Measurements from ENCODE around the gene SPEM2. TPM values are rescaled to one million over a fixed set of nuclear protein-coding genes. Genes with fewer than 3 reads are reported as not detected.
A peak's percentile ranks its signal among the peaks of the same experiment; 100 is the strongest.

Gene SPEM2
- total RNA-seq, 4 donors from 2014 or later = not detected

DNA sequence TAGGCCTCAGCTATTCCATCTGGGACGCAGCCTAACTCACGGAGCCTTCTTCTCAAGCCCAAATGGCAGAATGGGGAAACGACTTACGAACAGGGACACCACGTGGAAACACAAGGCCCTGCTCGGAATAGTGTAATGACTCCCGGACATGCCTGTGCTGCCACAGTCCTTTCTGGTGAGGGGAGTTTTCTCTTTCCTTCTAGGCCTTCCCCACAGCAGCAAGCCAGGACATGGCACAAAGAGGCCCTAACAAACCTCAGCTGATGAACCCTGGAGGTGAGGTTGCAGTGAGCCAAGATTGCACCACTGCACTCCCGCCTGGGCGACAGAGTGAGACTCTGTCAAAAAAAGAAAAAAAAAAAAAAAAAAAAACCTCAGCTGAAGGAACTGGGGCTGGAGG is 38.7 kb downstream of the SPEM2 start:
- ATAC-seq (ENCODE audit: low FRiP score) (no peak), DNase-seq (ENCODE audit: low spot score) (no peak)

DNA sequence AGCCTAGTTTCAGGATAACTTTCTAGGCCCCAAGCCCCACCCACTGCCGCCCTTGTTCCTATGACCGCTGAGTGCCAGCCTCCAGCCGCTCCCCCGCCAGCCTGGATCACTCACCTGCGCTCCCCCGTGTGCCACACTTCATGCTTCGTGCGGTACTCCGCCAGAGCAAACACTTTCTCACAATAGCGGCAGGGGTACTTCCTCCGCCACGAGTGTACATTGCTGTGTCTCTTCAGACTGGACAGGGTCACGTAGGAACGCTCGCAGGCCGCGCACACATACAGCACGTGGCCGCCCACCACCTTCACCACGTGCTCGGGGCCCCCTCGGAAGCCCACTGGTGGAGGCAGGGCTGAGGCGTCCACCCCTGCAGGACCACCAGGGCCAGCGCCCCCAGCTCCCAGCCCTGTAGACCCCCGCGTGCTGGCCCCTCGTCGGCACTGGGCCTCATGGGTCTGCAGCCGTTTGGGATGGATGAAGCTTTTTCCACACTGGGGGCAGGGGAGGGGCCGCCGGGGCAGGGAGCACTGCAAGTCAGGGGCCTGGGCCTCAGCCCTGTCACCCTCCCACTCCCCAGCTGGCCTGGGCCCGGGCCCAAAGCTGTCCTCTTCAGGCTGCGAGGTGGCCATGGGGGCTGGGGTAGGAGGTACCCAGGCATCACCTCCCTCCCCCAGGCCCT is 40.3 kb downstream of the SPEM2 start:
- DNase-seq (ENCODE audit: low spot score) (no peak), ATAC-seq (ENCODE audit: low FRiP score) (no peak)
- TF ChIP-seq, protein P1, sequence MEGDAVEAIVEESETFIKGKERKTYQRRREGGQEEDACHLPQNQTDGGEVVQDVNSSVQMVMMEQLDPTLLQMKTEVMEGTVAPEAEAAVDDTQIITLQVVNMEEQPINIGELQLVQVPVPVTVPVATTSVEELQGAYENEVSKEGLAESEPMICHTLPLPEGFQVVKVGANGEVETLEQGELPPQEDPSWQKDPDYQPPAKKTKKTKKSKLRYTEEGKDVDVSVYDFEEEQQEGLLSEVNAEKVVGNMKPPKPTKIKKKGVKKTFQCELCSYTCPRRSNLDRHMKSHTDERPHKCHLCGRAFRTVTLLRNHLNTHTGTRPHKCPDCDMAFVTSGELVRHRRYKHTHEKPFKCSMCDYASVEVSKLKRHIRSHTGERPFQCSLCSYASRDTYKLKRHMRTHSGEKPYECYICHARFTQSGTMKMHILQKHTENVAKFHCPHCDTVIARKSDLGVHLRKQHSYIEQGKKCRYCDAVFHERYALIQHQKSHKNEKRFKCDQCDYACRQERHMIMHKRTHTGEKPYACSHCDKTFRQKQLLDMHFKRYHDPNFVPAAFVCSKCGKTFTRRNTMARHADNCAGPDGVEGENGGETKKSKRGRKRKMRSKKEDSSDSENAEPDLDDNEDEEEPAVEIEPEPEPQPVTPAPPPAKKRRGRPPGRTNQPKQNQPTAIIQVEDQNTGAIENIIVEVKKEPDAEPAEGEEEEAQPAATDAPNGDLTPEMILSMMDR (IDR thresholded peaks at IDR 0.05) = no peak

More for the DNA sequence above, 38.7 kb downstream of the SPEM2 start:
- TF ChIP-seq, protein P1 (IDR thresholded peaks at IDR 0.05) = no peak

DNA sequence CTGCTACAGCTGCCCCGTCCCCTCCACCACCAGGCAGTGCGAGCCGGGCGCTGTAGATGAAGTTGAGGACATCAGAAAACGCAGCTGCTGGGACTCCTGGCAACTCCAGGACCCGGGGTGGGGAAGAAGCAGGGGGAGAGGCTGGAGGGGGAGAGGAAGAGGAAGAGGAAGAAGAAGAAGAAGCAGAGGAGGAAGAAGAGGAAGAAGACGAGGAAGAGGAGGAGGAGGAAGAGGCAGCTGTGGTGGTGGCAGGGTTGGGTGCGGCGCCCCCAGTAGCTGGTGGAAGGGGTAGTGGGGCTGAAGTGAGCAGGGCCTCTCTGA is 40.9 kb downstream of the SPEM2 start:
- TF ChIP-seq, protein P1 (IDR thresholded peaks at IDR 0.05) = no peak
- no peak for ATAC-seq (ENCODE audit: low FRiP score)
- DNase-seq (ENCODE audit: low spot score) = no peak

DNA sequence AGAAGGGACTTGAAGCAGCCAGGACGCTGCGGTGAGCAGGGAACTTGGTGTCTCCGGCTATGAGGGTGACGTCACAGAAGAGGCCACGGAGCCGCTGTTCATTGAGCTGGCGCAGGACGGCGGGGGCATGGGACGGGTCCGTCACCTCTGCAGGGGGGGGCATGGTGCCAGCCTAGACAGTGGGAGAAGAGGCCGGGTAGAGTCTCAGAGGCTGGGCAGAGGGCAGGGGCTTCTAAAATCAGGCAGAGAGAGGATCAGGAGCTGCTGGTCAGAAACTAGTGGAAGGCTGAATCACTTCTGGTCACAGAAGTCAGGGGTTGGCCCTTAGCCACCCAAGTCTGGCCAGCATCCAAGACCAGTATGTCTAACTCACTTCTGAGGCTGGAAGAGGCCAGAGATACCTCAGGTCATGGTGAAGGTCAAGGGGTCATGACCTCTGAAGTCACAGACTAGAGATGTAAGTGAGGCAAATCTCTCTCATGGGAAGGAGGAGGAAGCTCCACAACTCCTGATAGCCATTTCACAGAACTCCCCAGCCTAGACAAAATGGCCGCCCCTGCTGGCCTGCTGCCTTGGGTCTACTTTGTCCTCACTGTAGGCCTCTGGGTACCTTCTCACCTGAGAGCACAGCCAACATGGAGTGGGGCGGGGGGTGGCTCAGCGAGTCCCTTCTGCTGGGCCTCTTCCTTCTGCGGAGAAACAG is 41.4 kb downstream of the SPEM2 start:
- peak; percentile 17 for ATAC-seq (ENCODE audit: low FRiP score)
- DNase-seq (ENCODE audit: low spot score) = peak; percentile 68
- TF ChIP-seq, protein P1 (IDR thresholded peaks at IDR 0.05) = no peak

DNA sequence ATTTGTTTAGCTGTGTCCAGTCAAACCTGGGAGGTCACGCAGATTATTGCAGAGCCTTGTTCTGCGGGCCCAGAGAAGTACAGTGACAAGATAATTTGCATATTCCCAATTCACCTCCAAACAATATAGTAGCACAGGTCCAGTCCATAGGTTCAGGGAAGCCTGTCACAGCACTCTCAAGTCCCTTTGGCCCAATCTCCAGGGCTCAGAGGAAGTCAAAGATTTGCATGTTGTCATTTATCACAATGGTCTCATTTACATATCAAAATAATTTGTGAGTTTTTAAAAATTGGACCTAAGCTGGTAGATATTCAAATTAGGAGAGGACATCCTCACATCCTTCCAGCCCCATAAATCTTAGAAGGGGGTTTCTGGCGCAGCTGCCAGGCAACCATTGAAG is 42.1 kb downstream of the SPEM2 start:
- no peak for ATAC-seq (ENCODE audit: low FRiP score)

DNA sequence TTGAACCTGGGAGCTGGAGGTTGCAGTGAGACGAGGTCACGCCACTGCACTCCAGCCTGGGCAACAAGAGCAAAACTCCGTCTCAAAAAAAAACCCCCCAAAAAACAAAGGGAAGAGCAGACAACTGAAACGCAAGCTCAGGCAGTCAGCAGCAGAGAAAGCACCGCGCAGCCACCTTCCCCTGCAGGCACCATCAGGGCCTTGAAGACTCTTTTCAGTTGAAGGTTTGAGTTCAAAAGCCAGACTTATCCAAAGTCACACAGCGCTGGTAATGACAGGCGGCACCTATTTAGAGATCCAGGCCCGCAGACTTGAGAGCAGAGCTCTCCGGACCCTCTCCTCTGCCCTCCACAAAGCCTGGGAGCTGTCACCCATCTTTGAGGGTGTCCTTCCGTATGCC is 42.9 kb downstream of the SPEM2 start:
- ATAC-seq (ENCODE audit: low FRiP score) = no peak
- TF ChIP-seq, protein P1 (IDR thresholded peaks at IDR 0.05) = no peak
- DNase-seq (ENCODE audit: low spot score) = no peak

More for the DNA sequence above, 42.1 kb downstream of the SPEM2 start:
- no peak for DNase-seq (ENCODE audit: low spot score)
- TF ChIP-seq, protein P1 (IDR thresholded peaks at IDR 0.05) = no peak

Measured in omental fat pad (tissue), 4 donors.